Stimulated activated CD8-positive, alpha-beta memory T cell treated with anti-CD3 and anti-CD28 coated beads, Interleukin-15, amount 100 ng/mL, for 1 hour (primary cell): Measurements from ENCODE around the gene ACSM2B.
"Not testable (repeated sequence)": the region's sequence is repeated elsewhere in the genome, so short reads cannot be mapped to it uniquely, and the experiment has no call there.

ENCODE experiments used
- DNase-seq: peaks from one replicate; pipeline ENCODE4 v3.0.0-alpha.2; 2020; ENCODE audit warnings: low read depth

ACSM2B gene, protein sequence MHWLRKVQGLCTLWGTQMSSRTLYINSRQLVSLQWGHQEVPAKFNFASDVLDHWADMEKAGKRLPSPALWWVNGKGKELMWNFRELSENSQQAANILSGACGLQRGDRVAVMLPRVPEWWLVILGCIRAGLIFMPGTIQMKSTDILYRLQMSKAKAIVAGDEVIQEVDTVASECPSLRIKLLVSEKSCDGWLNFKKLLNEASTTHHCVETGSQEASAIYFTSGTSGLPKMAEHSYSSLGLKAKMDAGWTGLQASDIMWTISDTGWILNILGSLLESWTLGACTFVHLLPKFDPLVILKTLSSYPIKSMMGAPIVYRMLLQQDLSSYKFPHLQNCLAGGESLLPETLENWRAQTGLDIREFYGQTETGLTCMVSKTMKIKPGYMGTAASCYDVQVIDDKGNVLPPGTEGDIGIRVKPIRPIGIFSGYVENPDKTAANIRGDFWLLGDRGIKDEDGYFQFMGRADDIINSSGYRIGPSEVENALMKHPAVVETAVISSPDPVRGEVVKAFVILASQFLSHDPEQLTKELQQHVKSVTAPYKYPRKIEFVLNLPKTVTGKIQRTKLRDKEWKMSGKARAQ

DNA sequence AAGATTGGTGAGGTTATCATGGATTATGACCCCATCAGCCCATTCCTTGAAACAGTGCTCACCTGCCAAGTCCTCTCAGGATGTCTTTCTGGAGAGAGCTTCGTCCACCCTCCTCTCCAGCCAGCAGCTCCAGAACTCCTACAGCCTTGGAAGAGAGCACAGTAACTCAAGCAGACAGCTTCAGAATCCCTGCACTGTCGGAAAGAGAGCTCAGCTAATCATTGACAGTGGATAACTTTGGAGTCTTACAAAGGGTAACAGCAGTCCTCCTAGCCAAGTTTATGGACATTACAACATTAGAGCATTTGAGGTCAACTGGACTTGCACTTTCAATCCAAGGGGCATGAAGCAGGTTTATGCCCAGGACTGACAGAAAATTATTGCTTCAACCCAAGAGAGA, at the start of gene ACSM2B:
ACSM2B (minus strand) TSS at position 223 of the 400 bp plus-strand sequence. CDS start 11,522 bp downstream, outside the sequence.
- not testable (repeated sequence) for DNase-seq

DNA sequence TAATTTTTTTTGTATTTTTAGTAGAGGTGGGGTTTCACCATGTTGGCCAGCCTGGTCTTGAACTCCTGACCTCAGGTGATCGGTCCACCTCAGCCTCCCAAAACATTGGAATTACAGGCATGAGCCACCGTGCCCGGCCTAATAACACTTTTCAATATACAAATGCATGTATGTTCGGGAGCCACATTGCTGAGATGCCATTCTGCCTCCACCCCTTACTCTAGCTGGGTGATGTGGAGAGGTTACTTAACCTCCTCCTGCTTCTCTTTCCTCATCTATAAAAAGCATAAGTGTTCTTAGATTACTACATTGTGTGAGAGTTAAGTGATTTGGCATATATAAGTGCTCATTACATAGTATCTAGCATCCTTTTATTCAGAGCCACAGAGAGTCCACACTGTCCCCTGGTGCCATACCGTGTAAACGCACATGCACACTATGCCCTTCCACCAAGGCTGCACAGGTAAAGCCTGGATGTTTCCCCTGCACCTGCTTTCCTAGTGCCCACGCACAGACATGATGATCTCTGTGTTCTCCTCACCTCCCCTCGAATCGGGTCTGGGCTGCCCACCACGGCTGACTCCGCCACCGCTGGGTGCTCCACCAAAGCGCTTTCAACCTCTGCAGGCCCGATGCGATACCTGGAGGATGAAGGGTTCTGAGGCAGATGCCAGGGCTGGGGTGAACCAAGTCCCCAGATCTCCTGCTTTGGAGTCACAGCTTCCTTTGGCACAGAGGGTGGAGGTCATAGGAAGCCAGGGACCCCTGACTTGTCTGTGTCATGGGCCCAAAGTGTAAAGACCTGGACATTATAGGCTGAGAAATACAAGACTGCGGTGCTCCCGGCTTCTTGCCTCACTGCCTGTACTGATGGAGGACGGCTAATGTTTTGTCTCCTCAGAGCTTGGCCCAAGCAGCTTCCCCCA, 49.0 kb upstream of the ACSM2B start:
- DNase-seq = no peak

DNA sequence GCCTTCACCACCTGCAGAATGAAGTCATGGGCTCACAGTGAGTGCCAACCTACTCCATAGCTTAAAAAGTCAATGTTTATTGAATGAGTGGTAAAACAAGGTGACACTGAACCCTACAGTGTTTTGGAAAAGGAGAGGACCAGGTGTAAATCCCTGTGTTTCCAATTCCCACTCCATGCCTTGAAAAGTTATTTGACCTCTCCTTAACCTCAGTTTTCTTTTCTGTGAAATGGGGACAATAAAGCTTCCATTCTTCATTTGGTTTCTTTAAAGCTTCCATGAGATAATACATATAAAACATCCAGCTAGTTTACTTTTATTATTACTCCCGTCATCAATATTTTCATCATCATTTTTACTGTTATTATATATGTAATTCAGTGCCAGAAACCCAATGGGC, 48.0 kb upstream of the ACSM2B start:
- DNase-seq = no peak

DNA sequence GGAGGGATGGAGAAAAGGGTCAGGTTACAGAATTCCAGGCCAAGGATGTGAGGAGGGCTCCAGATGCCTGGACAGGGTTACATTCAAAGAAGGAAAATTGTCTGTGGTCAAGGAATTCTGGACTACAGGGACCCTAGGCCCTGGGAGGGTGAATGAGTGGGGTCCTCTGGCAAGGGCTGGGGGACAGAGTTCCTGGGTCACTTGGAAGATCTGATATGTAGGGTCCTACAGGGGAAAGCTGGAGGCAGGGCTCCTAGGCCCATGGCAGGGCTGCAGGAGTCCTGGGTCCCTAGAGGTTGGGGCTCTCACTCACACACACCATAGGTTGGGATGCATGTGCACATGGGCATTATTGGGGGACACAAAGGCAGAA, 46.3 kb upstream of the ACSM2B start:
- no peak for DNase-seq

DNA sequence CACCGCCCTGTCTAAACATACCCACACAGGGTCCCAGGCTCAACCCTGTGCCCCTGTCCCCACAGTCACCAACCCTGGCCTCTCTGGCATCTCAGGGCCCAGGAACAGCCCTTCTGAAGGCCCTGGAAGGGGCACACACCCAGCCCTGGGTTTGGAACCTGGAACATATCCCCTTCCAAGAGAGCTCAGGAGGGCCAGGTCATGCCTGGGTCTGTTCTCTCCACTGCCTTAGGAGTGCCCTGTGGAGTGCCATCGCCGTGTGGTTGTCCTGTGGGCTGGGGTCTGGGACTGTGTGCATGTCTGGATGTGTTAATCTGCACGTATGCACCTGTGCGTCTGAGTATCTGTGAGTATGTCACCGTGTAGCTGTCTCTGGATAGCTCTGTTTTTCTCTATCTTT, 45.2 kb upstream of the ACSM2B start:
- DNase-seq = no peak

DNA sequence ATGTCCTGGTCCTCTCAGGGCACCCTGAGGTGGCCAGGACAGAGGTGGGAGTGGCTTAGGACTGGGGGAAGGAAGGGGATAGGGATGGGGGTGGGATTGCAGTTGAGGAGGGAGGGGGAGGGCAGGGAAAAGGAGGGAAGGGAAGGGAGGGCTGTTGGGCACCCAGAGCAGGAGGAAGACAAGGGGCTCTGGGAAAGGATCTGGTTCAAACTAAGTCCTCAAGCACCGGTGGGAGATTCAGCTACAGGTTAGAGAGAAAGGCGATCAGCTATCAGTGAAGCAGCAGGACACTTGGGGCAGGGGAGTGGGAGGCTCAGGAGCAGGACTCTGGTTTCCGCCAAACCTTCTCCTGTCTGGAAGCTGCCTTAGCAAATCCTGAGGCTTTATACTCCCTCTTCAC, 44.6 kb upstream of the ACSM2B start:
- no peak for DNase-seq

DNA sequence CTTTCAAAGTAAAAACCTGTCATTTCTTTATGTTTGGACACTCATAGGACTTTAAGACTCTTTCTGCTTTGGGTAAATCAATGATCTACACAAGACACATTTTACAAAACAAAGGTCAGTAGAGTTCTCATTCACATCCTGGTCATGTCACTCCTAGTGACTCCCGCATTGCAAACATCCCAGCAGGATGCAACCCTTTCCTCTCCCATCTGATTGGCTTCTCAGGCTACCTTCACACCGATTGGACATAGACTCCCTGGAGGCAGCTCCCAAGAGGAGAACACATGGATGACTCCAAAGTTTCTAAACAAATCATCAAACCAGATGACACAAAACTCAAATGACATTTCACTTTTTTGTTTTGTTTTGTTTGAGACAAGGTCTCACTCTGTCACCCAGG, 43.8 kb upstream of the ACSM2B start:
- no peak for DNase-seq

DNA sequence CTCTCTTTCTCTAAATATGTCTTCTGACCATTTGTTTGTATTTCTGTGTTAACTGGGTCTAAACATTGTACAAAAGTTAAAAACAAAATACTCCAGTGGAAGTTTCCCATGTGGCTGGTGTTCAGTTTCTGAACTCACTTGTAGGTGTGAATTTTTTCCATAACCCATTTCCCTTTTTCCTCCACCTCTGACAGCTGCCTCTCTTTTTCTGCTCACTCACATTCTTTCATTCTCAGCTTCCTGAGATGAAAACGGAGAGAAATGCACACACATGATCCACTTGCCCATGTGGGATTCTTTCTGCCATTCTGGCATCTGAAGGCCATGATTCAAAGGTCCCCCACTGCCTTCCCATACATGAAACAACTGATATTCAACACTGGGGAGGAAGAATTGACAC, 41.1 kb upstream of the ACSM2B start:
- no peak for DNase-seq

DNA sequence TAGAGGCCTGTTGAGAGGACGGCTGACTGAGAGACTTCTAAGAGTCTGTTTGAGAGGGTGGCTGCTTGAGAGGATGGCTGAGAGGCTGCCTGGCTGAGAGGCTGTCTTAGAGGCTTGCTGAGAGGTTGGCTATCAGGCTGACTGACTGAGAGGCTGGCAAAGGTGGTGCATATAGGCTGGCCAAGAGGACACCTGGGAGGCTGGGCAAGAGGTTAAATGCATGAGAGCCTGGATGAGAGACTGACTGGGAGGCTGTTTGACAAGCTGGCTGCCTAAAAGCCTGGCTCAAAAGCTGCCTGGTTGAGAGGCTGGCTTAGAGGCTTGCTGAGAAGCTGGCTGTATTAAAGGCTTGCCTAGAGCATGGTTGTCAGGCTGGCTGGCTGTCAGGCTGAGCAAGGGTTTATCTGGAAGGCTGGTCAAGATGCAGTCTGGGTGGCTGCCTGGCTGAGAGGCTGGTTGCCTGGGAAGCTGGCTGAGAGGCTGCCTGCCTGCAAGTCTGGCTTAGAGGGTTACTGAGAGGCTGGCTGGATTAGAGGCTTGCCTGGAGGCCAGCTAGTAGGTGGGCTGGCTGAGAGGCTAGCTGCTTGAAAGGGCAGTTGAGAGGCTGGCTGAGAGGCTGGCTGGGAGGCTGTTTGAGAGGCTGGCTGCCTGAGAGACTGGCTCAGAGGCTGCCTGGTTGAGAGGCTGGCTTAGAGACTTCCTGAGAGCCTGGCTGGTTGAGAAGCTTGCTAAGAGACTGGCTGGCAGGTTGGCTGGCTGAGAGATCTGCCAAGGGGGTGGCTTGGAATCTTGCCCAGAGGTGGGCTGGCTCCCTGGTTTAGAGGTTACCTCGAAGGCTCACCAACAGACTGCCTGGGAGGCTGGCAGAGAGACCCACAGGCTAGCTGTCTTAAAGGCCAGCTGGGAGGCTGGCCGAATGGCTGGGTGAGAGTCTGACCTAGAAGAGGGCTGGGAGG, 38.3 kb upstream of the ACSM2B start:
- no peak for DNase-seq

DNA sequence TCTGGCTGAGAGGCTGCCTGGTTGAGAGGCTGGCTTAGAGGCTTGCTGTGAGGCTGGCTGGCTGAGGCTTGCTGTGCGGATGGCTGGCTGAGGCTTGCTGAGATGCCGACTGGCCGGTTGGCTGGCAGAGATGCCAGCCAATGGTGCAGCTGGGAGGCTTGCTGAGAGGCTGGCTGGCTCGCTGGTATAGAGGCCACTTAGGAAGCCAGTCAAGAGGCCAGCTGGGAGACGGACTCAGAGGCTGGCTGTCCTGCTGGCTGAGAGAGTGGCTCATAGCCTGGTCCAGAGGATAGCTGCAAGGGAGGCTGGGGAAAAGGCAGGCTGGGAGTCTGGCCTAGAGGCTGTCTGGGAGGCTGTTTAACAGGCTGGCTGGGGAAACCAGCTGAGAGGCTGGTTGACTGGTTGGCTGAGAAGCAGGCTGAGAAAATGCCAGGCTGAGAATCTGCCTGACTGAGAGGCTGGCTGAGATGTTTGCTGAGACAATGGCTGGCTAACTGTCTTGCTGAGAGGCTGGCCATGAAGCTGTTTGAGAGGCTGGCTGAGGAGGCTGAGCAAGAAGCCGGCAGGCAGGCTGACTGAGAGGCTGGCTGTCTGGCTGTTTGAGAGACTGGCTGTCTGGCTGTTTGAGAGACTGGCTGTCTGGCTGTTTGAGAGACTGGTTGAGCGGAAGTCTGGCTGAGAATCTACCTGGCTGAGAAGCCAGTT, 37.5 kb upstream of the ACSM2B start:
- DNase-seq = no peak

DNA sequence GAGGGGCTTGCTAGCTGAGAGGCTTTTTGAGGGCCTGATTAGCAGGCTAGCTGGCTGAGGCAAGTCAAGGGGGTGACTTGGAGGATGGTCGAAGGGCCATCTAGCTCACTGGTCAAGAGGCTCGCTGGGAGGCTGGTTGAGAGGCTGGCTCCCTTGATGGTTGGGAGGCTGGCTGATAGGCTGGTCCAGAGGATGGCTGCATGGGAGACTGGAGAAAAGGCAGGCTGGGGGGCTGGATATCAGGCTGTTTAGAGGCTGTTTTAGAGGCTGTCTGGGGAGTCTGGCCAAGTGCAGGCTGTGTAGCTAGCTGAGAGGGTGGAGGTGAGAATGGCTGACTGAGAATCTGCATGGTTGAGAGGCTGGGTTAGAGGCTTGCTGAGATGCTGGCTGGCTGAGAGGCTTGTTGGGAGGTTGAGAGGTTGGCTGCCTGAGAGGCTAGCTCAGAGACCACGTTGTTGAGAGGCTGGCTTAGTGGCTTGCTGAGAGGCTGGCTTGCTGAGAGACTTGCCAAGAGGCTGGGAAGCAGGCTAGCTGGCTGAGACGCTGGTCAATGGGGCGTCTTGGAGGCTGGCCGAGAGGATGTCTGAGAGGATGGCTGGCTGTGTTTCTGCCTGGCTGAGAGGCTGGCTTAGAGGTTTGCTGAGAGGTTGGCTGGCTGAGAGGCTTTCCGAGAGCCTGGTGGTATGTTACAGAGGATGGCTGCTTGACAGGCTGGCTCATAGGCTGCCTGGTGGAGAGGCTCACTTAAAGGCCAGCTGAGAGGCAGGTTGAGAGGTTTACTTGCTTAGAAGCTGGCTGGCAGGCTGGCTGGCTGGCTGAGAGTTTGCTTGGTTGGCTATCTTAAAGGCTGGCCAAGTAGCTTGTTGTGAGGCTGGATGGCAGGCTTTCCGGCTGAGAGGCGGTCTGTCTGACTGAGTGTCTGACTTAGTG, 36.6 kb upstream of the ACSM2B start:
- DNase-seq = no peak

DNA sequence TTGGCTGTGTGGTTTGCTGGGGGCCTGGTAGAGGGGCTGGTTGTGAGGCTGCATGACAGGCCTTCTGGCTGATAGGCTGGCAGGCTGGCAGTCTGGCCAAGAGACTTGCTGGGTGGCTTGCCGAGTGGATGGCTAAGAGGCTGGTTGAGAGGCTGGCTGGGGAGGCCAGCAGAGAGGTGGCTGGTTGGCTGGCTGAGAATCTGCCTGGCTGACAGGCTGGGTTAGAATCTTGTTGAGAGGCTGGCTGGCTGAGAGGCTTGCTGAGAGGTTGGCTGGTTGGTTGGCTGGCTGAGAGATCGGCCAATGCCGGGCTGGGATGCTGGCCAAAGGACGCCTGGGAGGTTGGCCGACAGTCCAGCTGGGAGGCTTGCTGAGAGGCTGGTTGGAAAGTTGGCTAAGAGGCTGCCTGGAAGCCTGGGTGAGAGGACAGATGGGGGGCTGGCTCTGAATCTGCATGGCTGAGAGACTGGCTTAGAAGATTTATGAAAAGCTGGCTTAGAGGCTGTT, 35.9 kb upstream of the ACSM2B start:
- DNase-seq = no peak

DNA sequence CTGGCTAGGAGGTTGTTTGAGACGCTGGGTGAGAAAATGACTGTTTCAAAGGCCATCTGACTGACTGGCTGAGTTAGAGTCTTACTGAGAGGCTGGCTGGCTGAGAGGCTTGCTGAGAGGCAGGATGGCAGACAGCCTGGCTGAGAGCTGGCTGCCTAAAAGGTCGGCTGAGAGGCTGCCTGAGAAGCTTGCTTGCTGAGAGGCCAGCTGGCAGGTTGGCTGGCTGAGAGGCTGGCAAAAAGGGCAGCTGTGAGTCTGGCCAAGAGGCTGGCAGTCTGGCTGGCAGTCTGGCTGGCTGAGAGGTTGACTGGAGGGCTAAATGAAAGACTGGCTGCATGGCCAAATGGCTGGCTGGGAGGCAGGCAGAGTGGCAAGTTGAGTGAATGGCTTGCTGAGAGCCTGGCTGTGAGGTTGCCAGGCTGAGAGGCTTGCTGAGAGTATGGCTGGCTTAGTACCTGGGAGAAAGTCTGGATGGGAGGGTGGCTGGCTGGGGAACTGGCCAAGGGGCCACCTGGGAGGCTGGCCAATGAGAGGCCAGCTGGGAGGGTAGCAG, 35.3 kb upstream of the ACSM2B start:
- no peak for DNase-seq

DNA sequence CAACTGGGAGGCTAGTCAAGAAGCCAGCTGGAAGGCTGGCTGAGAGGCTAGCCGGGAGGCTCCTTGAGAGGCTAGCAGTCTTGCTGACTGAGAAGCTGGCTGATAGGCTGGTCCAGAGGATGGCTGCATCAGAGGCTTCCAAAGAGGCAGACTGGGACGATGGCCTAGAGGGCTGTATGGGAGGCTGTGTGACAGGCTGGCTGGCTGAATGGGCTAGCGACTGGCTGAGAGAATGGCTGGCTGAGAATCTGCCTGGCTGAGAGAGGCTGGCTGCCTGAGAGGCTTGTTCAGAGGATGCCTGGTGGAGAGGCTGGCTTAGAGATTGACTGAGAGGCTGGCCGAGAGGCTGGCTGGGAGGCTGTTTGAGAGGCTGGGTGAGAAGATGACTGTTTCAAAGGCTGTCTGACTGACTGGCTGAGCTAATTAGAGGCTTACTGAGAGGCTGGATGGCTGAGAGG, 34.8 kb upstream of the ACSM2B start:
- DNase-seq = no peak

DNA sequence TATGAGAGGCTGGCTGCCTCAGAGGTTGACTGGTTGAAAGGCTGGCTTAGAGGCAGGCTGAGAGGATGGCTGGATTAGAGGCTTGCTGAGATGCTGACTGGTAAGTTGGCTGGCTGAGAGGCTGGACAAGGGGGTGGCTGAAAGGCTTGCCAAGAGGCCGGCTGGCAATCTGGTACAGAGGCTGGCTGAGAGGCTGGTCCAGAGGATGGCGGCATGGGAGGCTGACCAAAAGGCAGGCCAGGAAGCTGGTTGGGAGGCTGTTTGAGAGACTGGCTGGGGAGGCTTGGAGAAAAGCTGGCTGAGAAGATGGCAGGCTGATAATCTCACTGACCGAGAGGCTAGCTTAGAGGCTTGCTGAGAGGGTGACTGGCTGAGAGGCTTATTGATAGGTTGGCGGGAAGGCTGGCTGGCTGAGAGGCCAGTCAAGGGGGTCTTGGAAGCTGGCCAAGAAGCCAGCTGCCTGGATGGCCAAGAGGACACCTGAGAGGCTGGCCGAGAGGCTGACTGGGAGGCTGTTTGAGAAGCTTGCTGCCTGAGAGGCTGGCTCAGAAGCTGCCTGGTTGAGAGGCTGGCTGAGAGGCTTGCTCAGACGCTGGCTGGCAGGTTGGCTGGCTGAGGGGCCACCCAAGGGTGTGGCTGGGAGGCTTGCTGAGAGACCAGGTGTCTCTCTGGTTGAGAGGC, 34.2 kb upstream of the ACSM2B start:
- no peak for DNase-seq

DNA sequence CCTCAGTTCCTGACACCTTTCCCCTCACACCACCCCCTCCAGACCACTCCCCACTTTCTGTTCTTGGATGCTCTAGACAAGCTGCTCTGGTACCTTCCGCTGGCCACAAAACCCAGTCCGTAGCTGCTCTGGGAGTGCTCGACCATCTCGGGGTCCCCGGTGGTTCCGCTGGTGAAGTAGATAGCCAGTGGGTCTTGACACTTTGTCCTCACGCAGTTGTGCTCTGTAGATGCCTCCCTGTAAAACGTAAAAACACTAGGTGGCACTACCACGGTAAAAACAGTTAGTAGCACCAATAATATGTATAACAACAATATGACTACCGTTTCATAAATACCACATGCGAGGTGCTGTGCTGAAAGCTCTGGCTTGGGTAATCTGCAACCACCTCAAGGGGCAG, 26.0 kb upstream of the ACSM2B start:
- not testable (repeated sequence) for DNase-seq

DNA sequence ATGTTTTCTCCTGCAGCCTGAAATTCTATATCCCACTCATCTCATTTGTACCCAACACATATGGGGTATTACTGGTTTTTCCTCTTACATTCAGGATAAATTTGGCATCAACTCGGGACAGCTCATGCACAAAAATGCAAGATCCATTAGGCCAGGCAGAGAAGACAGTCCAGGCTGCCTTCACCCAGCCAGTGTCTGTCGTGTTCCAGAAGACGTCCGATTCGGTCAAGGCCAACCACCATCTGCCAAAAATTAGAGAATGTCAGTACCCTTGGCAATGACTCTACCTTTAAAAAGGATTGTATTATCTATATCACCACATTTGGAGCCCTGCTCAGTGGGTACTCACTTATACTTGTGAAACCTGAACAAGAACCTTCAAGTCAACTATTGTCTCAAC, 23.3 kb upstream of the ACSM2B start:
- DNase-seq = not testable (repeated sequence)

DNA sequence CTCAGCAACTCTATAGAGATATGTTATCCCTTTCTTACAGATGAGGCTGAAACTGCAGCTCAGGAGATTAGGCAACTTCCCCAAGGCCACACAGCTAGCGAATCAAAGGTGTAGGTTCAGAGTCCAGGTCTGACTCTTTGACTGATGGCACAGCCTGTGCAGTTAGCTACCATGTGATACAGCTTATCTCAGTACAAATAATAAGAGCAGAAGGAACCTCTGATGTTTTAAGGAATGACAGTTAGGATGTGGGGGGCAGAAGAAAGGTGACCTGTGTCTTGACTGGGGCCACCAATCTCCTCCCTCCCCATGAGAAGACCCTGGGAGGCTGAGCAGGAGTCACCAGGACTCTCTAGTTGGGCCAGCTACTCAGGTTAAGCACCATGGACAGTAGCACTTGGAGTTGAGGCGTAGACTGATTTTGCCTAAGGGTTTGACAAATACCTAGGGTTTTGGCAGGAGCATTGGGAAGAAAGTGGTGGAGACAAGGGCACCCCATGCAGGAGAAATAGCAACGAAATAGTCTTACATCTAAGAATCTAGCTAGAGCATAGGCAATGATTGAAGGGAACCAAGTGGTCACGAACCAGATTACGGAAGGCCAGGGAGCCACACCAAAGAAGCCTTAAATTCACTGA, 22.8 kb upstream of the ACSM2B start:
- DNase-seq = no peak
